ENCODE measurements around the gene SHC2.

GRCh38 chr19:406135-406781 lies 54.6 kb downstream of the SHC2 start:
- no peak for TF ChIP-seq FOXM1 (IDR thresholded peaks at IDR 0.05; ENCODE audit: borderline replicate concordance)
- no peak for TF ChIP-seq FOXK2 (IDR thresholded peaks at IDR 0.05)
- no peak for TF ChIP-seq SUZ12 (IDR thresholded peaks at IDR 0.05)
- TF ChIP-seq BHLHE40 (IDR thresholded peaks at IDR 0.05; ENCODE audit: borderline replicate concordance), result no peak
- TF ChIP-seq CTBP1 (IDR thresholded peaks at IDR 0.05; ENCODE audit: borderline replicate concordance), result no peak
- no peak for TF ChIP-seq ARNT (IDR thresholded peaks at IDR 0.05)
- no peak for TF ChIP-seq SP1 (IDR thresholded peaks at IDR 0.05)
- TF ChIP-seq ELF4 (IDR thresholded peaks at IDR 0.05), result no peak
- TF ChIP-seq L3MBTL2 (conservative IDR thresholded peaks at IDR 0.05), result no peak
